HG03159 (cell line): ENCODE results near the gene PDK3.
A peak's percentile ranks its signal among the peaks of the same experiment; 100 is the strongest.

Source experiments
- ATAC-seq: cut with Tn5 transposase; IDR thresholded peaks from one replicate; pipeline ENCODE4 v1.9.1; 2021; ENCODE audit warnings: mild to moderate bottlenecking, moderate library complexity; ENCODE audit not compliant: unreplicated experiment

The PDK3 gene

GRCh38 chrX:24464836-24465531 lies at the start of gene PDK3:
Gene PDK3, plus strand, starts transcription at chrX:24465286. Its CDS starts 170 bp downstream, at chrX:24465456.
- ATAC-seq: peak; percentile 88

- no peak for ATAC-seq
Observed at GRCh38 chrX:24415921-24416320, 49.2 kb upstream of the PDK3 start.

- no peak for ATAC-seq
Observed at GRCh38 chrX:24423960-24424359, 41.1 kb upstream of the PDK3 start.

GRCh38 chrX:24424948-24425347 lies 40.1 kb upstream of the PDK3 start:
- ATAC-seq: no peak

- ATAC-seq: no peak
Observed at GRCh38 chrX:24425806-24426205, 39.3 kb upstream of the PDK3 start.

- peak; percentile 54 for ATAC-seq
Observed at GRCh38 chrX:24426340-24426913, 38.7 kb upstream of the PDK3 start.

- ATAC-seq: no peak
Observed at GRCh38 chrX:24426921-24427746, 38.0 kb upstream of the PDK3 start.

- ATAC-seq: no peak
Observed at GRCh38 chrX:24427747-24428019, 37.4 kb upstream of the PDK3 start.

- no peak for ATAC-seq
Observed at GRCh38 chrX:24428516-24428915, 36.6 kb upstream of the PDK3 start.

- ATAC-seq: no peak
Observed at GRCh38 chrX:24435060-24435459, 30.0 kb upstream of the PDK3 start.

GRCh38 chrX:24443918-24444317 lies 21.2 kb upstream of the PDK3 start:
- ATAC-seq: no peak

GRCh38 chrX:24444645-24445044 lies 20.4 kb upstream of the PDK3 start:
- ATAC-seq: no peak

GRCh38 chrX:24448762-24449250 lies 16.3 kb upstream of the PDK3 start:
- ATAC-seq: no peak

- ATAC-seq: no peak
Observed at GRCh38 chrX:24463077-24463476, 2.0 kb upstream of the PDK3 start.

GRCh38 chrX:24464498-24464835 lies 619 bp upstream of the PDK3 start:
- ATAC-seq: no peak

- peak; percentile 3 for ATAC-seq
Observed at GRCh38 chrX:24465532-24465865, 413 bp downstream of the PDK3 start.

- ATAC-seq: no peak
Observed at GRCh38 chrX:24466025-24466424, 939 bp downstream of the PDK3 start.

GRCh38 chrX:24468245-24468644 lies 3.2 kb downstream of the PDK3 start:
- ATAC-seq: no peak

GRCh38 chrX:24471808-24472207 lies 6.7 kb downstream of the PDK3 start:
- ATAC-seq: no peak

- no peak for ATAC-seq
Observed at GRCh38 chrX:24475480-24475879, 10.4 kb downstream of the PDK3 start.

GRCh38 chrX:24478509-24478908 lies 13.4 kb downstream of the PDK3 start:
- ATAC-seq: no peak

GRCh38 chrX:24479924-24480323 lies 14.8 kb downstream of the PDK3 start:
- peak; percentile 81 for ATAC-seq
